HG02970 (cell line): ENCODE data around the gene CPEB2.

Experiments used
- ATAC-seq: cut with Tn5 transposase; IDR thresholded peaks from one replicate; pipeline ENCODE4 v1.9.1; 2021; ENCODE audit warnings: mild to moderate bottlenecking, moderate library complexity, moderate number of reproducible peaks; ENCODE audit not compliant: unreplicated experiment, low FRiP score

CPEB2 gene

GRCh38 chr4:15109600-15109999 lies 107.3 kb downstream of the CPEB2 start:
- ATAC-seq = no peak

GRCh38 chr4:15110120-15110571 lies 107.9 kb downstream of the CPEB2 start:
- no peak for ATAC-seq

GRCh38 chr4:15116509-15117079 lies 114.3 kb downstream of the CPEB2 start:
- ATAC-seq = no peak

- ATAC-seq = no peak
Observed at GRCh38 chr4:15117270-15117946, 115.1 kb downstream of the CPEB2 start.

- ATAC-seq = no peak
Observed at GRCh38 chr4:15118292-15118691, 116.0 kb downstream of the CPEB2 start.
